ENCODE results near the gene SYT13. TPM values are rescaled to one million over a fixed set of nuclear protein-coding genes. Genes with fewer than 3 reads are reported as not detected.

The SYT13 gene
- total RNA-seq, 4 donors from 2014 or later = not detected

- no peak for DNase-seq (ENCODE audit: low spot score)
- TF ChIP-seq CTCF (IDR thresholded peaks at IDR 0.05) = no peak
- ATAC-seq (ENCODE audit: low FRiP score) = no peak
Observed at GRCh38 chr11:45331839-45332238, 45.7 kb upstream of the SYT13 start.

- ATAC-seq (ENCODE audit: low FRiP score) = no peak
- no peak for TF ChIP-seq CTCF (IDR thresholded peaks at IDR 0.05)
Observed at GRCh38 chr11:45328726-45329125, 42.6 kb upstream of the SYT13 start.

GRCh38 chr11:45324459-45324858 is 38.3 kb upstream of the SYT13 start:
- DNase-seq (ENCODE audit: low spot score) (no peak), ATAC-seq (ENCODE audit: low FRiP score) (no peak)
- no peak for TF ChIP-seq CTCF (IDR thresholded peaks at IDR 0.05)

More at GRCh38 chr11:45328726-45329125, 42.6 kb upstream of the SYT13 start:
- DNase-seq (ENCODE audit: low spot score) = no peak

GRCh38 chr11:45323601-45324249 is 37.6 kb upstream of the SYT13 start:
- DNase-seq (ENCODE audit: low spot score) (no peak), ATAC-seq (ENCODE audit: low FRiP score) (no peak)
- no peak for TF ChIP-seq CTCF (IDR thresholded peaks at IDR 0.05)

- TF ChIP-seq CTCF (IDR thresholded peaks at IDR 0.05) = no peak
- no peak for ATAC-seq (ENCODE audit: low FRiP score)
- no peak for DNase-seq (ENCODE audit: low spot score)
Observed at GRCh38 chr11:45322891-45323600, 36.9 kb upstream of the SYT13 start.

GRCh38 chr11:45322111-45322705 is 36.1 kb upstream of the SYT13 start:
- DNase-seq (ENCODE audit: low spot score) (no peak), ATAC-seq (ENCODE audit: low FRiP score) (no peak)

More at GRCh38 chr11:45322111-45322705, 36.1 kb upstream of the SYT13 start:
- no peak for TF ChIP-seq CTCF (IDR thresholded peaks at IDR 0.05)

Data from omental fat pad (tissue), 4 donors.